Fibroblast of skin of left quadriceps (primary cell): ENCODE results near the gene ATF1.
"Not testable (repeated sequence)": the region's sequence is repeated elsewhere in the genome, so short reads cannot be mapped to it uniquely, and the experiment has no call there.

ENCODE experiments used
- DNase-seq, 2 experiments: peaks; one replicate each; pipeline ENCODE4 v3.0.0-alpha.2; 2013; ENCODE audit warnings: low read depth in 2 of 2

ATF1 gene

GRCh38 chr12:50751948-50752721, 11.8 kb upstream of the ATF1 start:
- no peak for DNase-seq

- no peak for DNase-seq
Observed at GRCh38 chr12:50753232-50753769, 10.6 kb upstream of the ATF1 start.

- DNase-seq = peak in 1 of 2 experiments; percentile 6
Observed at GRCh38 chr12:50764286-50765094, 589 bp downstream of the ATF1 start.

- DNase-seq = peak in 1 of 2 experiments; percentile 9
Observed at GRCh38 chr12:50765095-50765911, 1.4 kb downstream of the ATF1 start.

- no peak for DNase-seq
Observed at GRCh38 chr12:50768391-50768790, 4.5 kb downstream of the ATF1 start.

GRCh38 chr12:50768813-50769212, 4.9 kb downstream of the ATF1 start:
- DNase-seq = not testable (repeated sequence)

- no peak for DNase-seq
Observed at GRCh38 chr12:50771409-50771808, 7.5 kb downstream of the ATF1 start.

GRCh38 chr12:50772470-50772869, 8.6 kb downstream of the ATF1 start:
- no peak for DNase-seq

- DNase-seq = no peak
Observed at GRCh38 chr12:50772877-50773276, 9.0 kb downstream of the ATF1 start.

- no peak for DNase-seq
Observed at GRCh38 chr12:50775251-50775650, 11.3 kb downstream of the ATF1 start.

GRCh38 chr12:50776749-50777728, 13.1 kb downstream of the ATF1 start:
- DNase-seq = no peak

- no peak for DNase-seq
Observed at GRCh38 chr12:50778663-50779590, 15.0 kb downstream of the ATF1 start.

- DNase-seq = no peak
Observed at GRCh38 chr12:50780013-50780412, 16.1 kb downstream of the ATF1 start.

- DNase-seq = no peak
Observed at GRCh38 chr12:50784501-50784900, 20.6 kb downstream of the ATF1 start.

GRCh38 chr12:50785406-50786001, 21.6 kb downstream of the ATF1 start:
- no peak for DNase-seq

- DNase-seq = peak; percentile 68 to 73
Observed at GRCh38 chr12:50786498-50787231, 22.8 kb downstream of the ATF1 start.

- no peak for DNase-seq
Observed at GRCh38 chr12:50787618-50788017, 23.7 kb downstream of the ATF1 start.

- DNase-seq = peak; percentile 31 to 32
Observed at GRCh38 chr12:50788561-50788960, 24.7 kb downstream of the ATF1 start.
